ENCODE data around the gene HGFAC. TPM values are rescaled to one million over a fixed set of nuclear protein-coding genes. Genes with fewer than 3 reads are reported as not detected.

The HGFAC gene
- total and polyA plus RNA-seq, 9 donors = 0.15 to 2.1 (median 0.53) TPM; not detected in 2

DNA sequence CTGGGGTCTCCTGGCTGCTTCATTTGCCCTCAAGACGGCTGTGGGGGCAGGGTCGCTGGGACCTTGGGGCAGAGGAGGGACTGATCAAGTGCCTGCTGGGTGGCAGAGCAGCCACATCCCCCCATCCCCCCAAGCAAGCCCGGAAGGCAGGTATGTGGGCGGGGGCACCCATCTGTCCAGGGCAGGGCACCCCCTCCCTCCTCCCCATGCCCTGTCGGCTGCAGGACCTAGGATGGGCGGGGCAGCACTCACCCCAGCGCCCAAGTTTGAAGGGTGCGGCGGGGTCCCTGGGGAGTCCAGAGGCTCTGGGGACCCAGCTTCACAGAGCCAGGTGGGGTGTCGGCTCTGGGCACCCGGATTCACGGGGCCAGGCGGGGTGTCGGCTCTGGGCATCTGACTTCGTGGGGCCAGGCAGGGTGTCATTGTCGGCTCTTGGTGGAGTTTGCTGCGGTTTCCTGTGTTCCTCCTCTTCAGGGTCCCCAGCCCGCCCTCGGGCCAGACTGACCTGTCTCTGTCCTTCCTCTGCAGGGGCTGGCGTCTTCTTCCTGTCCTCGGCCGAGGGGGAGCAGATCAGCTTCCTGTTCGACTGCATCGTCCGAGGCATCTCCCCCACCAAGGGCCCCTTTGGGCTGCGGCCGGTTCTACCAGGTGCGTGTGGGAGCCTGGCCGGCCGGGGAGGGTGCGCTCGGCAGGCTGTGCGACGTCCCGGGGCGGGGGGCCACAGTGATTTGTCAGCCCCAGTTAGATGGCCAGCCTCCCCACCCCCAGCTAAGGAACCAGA is 43.4 kb downstream of the HGFAC start:
- 9 to 17% (median 14%) methylated on average over 32 to 36 of the region's 36 CpGs for WGBS, 3 donors
- no peak for DNase-seq
- Histone ChIP-seq H3K27me3 (no peaks in the 10 kb centered on the region), H3K4me1 (ENCODE audit: insufficient read depth) (no peaks in the 10 kb centered on the region), H3K4me3 (no peak overlapping the region), H3K36me3 (no peaks in the 10 kb centered on the region), H3K9me3 (no peaks in the 10 kb centered on the region), H3K27ac (no peak overlapping the region)
- no peak for TF ChIP-seq EP300 (IDR thresholded peaks at IDR 0.05)
- intact Hi-C loops (cut with DNase I) = no loop called here

DNA sequence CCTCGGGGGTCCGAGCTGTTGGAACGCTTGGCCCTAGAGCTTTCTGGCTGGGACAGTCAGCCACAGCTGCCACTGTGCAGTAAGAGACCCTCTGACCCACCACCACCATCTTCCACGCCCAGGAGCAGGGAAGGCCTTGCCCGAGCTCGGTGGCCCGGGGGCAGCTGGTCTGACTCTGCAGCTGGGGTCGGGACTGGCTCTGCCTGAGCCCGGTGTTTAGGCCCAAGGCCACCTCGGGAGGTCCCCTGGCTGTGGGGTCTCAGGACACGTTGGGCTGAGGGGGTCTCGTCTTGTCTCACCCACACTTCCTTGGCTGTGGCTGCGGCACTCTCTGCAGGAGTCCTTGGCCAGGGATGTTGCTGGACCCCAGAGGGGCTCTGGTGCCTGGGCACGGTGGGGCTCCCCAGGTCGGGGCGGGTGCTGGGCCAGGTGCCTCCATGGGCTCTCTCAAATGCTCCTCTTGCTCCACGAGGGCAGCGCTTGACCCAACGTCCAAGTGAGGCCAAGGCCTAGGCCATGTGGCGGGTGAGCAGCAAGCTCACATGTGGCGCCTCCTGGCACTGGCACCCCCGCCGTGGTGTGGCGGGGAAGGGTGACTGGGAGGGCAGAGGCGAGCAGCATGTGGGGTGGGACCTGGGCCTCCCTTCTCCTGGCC is 44.2 kb downstream of the HGFAC start:
- intact Hi-C loops (cut with DNase I) = no loop called here
- no peak overlapping the region for H3K27ac ChIP-seq

GRCh38 chr4:3486541-3487540 is 45.1 kb downstream of the HGFAC start:
- intact Hi-C loops (cut with DNase I) = no loop called here
- TF ChIP-seq CTCF (IDR thresholded peaks at IDR 0.05) (no peak), EP300 (IDR thresholded peaks at IDR 0.05) (no peak), POLR2A (IDR thresholded peaks at IDR 0.05) (no peak)
- 42 to 62% (median 48%) methylated on average over 23 to 25 of the region's 25 CpGs for WGBS, 3 donors

More for the DNA sequence above, 44.2 kb downstream of the HGFAC start:
- DNase-seq = no peak
- no peaks in the 10 kb centered on the region for H3K9me3 ChIP-seq
- H3K4me3 ChIP-seq = no peak overlapping the region
- H3K27me3 ChIP-seq = no peaks in the 10 kb centered on the region
- TF ChIP-seq EP300 (IDR thresholded peaks at IDR 0.05) (no peak), POLR2A (IDR thresholded peaks at IDR 0.05) (no peak), CTCF (IDR thresholded peaks at IDR 0.05) (no peak)
- 59 to 63% (median 59%) methylated on average over 22 to 25 of the region's 25 CpGs for WGBS, 3 donors
- H3K4me1 ChIP-seq (ENCODE audit: insufficient read depth) = no peaks in the 10 kb centered on the region
- H3K36me3 ChIP-seq = no peaks in the 10 kb centered on the region

GRCh38 chr4:3487861-3488260 is 46.1 kb downstream of the HGFAC start:
- H3K27ac ChIP-seq = no peak overlapping the region
- DNase-seq = no peak
- no peaks in the 10 kb centered on the region for H3K36me3 ChIP-seq
- WGBS, 3 donors = 66 to 78% (median 76%) methylated on average over 7 of the region's 7 CpGs
- TF ChIP-seq CTCF (IDR thresholded peaks at IDR 0.05) (no peak), POLR2A (IDR thresholded peaks at IDR 0.05) (no peak), EP300 (IDR thresholded peaks at IDR 0.05) (no peak)
- no peaks in the 10 kb centered on the region for H3K4me1 ChIP-seq (ENCODE audit: insufficient read depth)
- intact Hi-C loops (cut with DNase I) = no loop called here
- no peaks in the 10 kb centered on the region for H3K27me3 ChIP-seq
- H3K4me3 ChIP-seq = no peak overlapping the region
- no peaks in the 10 kb centered on the region for H3K9me3 ChIP-seq

More at GRCh38 chr4:3486541-3487540, 45.1 kb downstream of the HGFAC start:
- Histone ChIP-seq H3K27ac (no peak overlapping the region), H3K36me3 (no peaks in the 10 kb centered on the region), H3K9me3 (no peaks in the 10 kb centered on the region), H3K27me3 (no peaks in the 10 kb centered on the region), H3K4me1 (ENCODE audit: insufficient read depth) (no peaks in the 10 kb centered on the region), H3K4me3 (no peak overlapping the region)
- no peak for DNase-seq

All from ovary (tissue), 9 donors.